Endometrium (tissue), 2 donors: ENCODE data around the gene SRSF5.
"Not testable (repeated sequence)": the region's sequence is repeated elsewhere in the genome, so short reads cannot be mapped to it uniquely, and the experiment has no call there.

Experiments
- FAIRE-seq: peaks from 2 replicates; lab custom pipeline; 2012; peaks lifted over from hg19 to GRCh38; lab: Jason Lieb, UNC
- donor health status: control.
- donor health status: control.

The SRSF5 gene

DNA sequence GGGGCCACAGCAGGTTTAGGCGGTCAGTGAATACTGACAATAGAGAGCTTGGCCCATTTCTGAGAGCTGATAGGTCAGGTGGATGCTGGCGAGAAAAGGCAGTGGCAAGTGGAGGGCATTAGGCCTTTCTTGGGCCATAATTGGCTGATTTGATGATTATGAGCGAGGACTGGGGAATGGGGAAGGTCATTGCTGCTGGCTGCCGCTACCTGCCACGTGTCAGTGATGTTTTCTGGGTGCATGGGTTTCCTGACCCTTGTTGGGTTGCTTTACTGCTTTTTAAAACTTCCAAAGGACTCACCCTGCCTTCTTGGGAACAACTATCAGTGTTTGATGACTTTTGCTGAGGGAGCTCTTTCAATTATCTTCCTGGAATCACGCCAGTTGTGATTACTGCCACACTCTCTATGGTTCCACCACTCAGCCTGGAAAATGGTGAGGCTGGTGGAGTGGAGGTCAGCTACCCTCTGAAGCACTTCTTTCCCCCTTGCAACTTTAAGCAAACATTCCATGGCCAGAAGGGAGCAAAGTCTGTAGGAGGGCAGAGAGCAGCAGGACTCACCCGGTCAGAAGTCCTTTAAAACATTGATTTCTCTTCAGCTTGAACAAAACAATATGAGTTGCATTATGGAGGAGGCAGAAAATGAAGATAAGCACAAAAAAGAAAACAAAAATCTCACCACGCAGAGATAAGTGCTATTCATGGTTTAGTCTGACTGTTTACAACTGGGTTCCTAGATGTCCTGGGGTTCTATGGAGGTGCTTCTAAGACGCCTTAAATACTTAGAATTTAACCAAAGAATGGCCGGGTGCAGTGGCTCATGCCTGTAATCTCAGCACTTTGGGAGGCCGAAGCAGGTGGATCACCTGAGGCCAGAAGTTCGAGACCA lies 42.2 kb downstream of the SRSF5 start:
- FAIRE-seq = no peak

DNA sequence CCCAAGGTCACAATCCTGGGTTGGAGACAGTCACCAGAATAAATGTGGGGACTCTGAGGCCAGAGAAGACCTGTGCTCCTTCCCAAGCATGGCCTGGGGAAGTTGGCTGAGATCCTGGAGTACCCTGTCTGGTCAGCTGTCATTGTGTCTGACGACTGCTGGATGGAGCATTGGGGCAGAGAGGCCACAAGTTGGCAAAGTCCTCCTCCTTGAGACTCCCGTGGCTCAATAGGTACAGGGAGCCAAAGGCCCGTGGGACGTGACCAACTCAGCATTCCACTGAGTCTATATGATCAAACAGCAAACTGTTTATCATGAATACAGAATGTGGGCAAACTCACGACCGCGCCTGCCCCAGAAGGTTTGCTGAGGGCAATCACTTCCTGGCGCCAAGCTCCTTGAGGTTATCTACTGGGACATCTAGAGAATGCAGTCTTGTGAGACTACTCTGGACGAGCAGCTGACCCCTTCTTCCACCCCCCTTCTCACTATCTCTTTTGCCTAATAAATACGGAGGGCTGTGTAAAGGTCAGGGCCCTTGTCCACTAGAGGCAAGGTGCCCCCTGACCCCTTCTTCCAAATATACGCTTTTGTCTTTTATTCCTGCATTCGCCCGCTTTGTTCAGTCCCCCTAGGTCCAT lies 44.4 kb downstream of the SRSF5 start:
- no peak for FAIRE-seq

DNA sequence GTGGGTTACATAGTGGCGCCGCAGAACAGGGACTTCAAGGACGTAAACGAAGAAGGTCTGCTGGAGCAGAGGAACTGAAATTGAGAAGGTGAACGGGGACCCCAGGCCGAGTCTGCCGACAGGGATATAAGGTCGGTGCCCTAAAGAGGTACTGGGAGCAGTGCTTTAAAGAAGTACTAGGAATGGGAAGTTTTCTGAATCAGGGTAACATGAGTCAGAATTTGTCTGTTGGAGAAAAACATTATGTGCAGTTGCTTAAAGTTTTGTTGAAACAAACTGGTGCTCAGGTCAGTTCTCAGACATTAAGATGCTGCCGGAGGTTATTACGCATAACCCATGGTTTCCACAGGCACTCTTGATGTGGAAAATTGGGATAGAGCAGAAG lies 44.9 kb downstream of the SRSF5 start:
- no peak for FAIRE-seq

DNA sequence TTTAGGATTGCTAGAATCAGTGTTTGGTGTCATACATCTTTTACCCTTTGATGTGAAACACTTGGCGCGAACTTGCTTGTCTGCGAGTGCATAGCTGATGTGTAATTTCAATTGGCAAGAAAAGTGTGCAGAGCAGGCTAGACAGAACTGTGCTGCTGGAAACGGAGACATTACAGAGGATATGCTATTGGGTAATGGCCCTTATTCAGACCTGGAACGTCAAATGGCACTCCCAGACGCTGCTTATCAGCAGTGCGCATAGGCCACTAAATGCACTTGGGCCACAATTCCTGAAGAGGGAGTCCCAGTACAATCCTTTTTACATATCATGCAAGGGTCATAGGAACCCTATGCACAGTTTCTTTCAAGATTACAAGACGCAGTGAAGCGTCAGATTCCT lies 45.8 kb downstream of the SRSF5 start:
- no peak for FAIRE-seq

DNA sequence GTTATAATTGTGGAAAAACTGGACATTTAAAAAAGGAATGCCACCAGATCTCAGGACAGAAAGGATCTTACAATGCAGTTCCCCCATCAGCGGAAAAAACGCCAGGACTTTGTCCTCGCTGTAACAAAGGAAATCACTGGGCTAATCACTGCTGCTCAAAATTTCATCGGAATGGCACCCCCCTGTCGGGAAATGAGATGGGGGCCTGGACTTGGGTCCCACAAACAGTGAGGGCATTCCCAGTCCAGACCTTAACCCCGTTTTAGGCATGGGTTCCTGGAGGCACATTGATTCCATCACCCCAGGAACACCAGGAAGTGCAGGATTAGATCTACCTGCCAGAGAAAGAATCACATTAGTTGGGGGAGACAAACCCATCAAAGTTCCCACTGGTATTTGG lies 46.4 kb downstream of the SRSF5 start:
- FAIRE-seq = not testable (repeated sequence)

DNA sequence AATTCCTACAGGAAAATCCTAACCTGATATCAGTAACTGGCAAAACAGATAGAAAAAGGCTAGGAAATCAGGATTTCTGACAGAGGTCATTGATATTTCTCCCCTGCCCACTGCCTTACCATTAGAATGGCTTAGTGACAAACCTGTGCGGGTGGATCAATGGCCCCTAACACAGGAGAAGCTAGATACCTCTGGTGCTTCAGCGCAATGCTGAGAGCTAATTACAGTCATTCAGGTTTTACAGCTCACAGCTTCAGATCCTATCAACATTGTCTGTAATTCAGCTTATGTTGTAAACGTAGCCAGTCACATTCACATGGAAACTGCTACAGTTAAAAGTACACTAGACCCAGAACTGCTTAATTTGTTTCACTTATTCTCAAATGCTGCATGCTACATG lies 47.5 kb downstream of the SRSF5 start:
- FAIRE-seq = no peak

DNA sequence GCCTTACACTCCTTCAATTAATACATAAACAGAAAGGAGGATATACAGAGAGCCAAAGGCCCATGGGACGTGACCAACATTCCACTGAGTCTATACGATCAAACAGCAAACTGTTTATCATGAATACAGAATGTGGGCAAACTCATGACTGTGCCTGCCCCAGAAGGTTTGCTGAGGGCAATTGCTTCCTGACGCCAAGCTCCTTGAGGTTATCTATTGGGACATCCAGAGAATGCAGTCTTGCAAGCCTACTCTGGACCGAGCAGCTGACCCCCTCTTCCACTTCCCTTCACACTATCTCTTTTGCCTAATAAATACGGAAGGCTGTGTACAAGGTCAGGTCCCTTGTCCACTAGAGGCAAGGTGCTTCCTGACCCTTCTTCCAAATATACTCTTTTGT lies 48.6 kb downstream of the SRSF5 start:
- no peak for FAIRE-seq

DNA sequence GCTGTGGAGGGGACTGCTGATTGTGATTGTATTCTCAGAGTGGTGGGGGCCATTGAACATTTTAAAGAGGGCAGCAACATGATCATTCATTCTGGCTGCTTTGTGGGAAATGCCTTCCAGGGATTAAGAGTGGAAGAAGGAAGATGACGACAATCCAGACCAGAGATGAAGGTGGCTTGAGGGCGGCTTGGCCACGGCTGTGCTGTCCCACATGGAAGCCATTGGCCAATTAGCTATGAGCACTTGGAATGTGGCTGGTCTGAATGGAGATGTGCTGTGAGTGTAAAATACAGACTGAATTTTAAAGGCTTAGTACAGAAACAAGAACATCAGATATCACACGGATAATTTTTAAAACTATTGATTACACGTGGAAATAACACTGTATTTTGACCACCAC lies 49.3 kb downstream of the SRSF5 start:
- FAIRE-seq = no peak

DNA sequence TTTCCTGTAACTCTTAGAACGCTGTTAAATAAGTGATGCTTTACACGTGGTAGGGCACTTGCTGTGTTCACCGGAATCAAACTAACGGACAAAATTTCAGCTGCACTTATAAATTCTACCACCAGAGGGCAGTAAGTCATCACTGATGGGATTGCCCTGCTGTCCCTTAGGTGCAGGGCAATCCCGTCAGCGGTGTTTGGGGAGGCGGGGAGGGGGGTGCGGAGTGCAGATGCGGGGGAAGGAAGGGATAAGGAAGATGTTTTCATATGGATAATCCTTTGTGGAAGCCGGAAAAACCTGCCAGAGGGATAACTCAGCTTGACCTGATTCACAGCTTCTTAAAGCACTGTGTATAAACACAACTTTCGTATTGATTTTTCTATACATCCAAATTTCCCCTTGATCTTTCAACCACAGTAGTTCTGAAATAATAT lies 51.8 kb downstream of the SRSF5 start:
- FAIRE-seq = no peak

DNA sequence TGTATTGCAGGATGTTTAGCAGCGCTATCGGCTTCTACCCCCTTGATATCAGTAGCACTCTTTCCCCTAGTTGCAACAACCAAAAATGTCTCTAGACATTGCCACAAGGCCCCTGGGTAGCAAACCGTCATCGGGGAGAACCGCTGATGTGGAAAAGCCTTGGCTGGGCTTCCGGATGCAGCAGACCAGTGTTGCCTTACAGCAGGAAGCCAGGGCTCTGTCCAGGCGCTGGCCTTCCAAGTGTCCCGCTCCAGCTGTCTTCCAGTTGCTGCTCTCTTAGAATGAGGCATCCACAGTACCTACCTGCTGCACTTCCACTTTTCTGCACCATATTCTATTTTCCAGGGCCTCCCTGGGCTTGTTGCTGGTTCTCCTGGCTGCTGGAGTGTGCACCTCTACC lies 52.7 kb downstream of the SRSF5 start:
- no peak for FAIRE-seq

DNA sequence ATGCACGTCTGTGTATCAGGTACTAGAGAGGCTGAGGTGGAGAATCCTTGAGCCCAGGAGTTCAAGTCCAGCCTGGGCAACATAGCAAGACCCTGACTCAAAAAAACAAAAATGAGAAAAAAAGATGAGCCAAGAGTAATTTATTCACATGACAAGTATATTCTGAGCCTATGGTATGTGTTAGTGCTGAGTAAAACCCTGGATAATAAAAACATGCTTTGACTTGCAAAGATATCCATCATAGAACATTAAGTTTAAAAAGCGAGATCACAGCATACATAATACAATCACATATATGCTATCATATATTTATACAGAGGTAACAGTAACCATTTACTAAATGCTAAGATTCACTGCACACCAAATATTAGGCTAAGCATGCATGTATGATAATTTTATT lies 54.0 kb downstream of the SRSF5 start:
- FAIRE-seq = no peak
